K562 (cell line): ENCODE results near the gene AGR3. TPM values are rescaled to one million over a fixed set of nuclear protein-coding genes. Genes with fewer than 3 reads are reported as not detected.

Experiments
- ATAC-seq: fragments of 200-7000 bp; cut with Tn5 transposase; 3 replicates; pipeline ENCODE4 v1.9.1; 2020; ENCODE audit warnings: moderate library complexity
- BruUV-seq: library from RNA; stranded (reverse); fragments of 400-500 nt; replicated peaks from 2 replicates; lab custom pipeline; 2021; lab: Mats Ljungman, UMichigan
- CTCF ChIA-PET: fragments of 300-600 bp; formaldehyde crosslinking; extraction: SDS; loops from one replicate; lab custom pipeline; 2021; ENCODE audit warnings: low intra/inter-chr PET ratio; lab: Yijun Ruan, JAX
- POLR2A ChIA-PET: fragments of 300-600, 350-650 bp; sonication (Branson Sonifier 250); formaldehyde crosslinking; extraction: SDS; loops from one replicate; lab custom pipeline; 2021; ENCODE audit warnings: antibody characterized with exemption, inconsistent platforms; lab: Yijun Ruan, JAX
- DNase-seq, 4 experiments: peaks; one replicate each; pipeline versions ENCODE4 v3.0.0 to v3.0.0-alpha.2; 2011 to 2018; ENCODE audit warnings: low spot score in 3 of 4, mixed read lengths in 3 of 4; ENCODE audit errors: extremely low read depth in 1 of 4
- FAIRE-seq: peaks from 2 replicates; lab custom pipeline; 2011; peaks lifted over from hg19 to GRCh38; lab: Jason Lieb, UNC
- H2AFZ ChIP-seq: 2 replicates; pipeline ENCODE4 v1.6.0; 2011; ENCODE audit warnings: low read depth, low read length, control low read depth, inconsistent platforms
- H3K27ac ChIP-seq: fragments of 200-600 bp; 3 replicates; pipeline ENCODE4 v1.8.0; 2011; ENCODE audit warnings: low read depth, mild to moderate bottlenecking, control low read depth, inconsistent platforms, low read length, moderate library complexity, mixed read lengths; ENCODE audit errors: extremely low read depth
- H3K27me3 ChIP-seq, 2 experiments: fragments of 300-600 bp in 1 of 2; 2 replicates in 1 of 2; 3 replicates in 1 of 2; pipeline versions ENCODE4 v1.6.0 to v1.8.0; 2011; ENCODE audit warnings: inconsistent platforms in 2 of 2, low read length in 2 of 2, mild to moderate bottlenecking in 1 of 2, mixed read lengths in 1 of 2, moderate library complexity in 1 of 2; ENCODE audit not compliant: control insufficient read depth in 2 of 2, insufficient read depth in 2 of 2
- H3K36me3 ChIP-seq: fragments of 300-600 bp; 3 replicates; pipeline ENCODE4 v1.8.0; 2011; ENCODE audit warnings: mild to moderate bottlenecking, low read length, inconsistent platforms; ENCODE audit not compliant: control insufficient read depth, insufficient read depth
- H3K4me1 ChIP-seq, 2 experiments: fragments of 200-600 bp in 1 of 2; replicated peaks in 1 of 2; 2 replicates in 1 of 2; 3 replicates in 1 of 2; pipeline versions ENCODE4 v1.5.1 to v1.8.0; 2011; ENCODE audit warnings: inconsistent platforms in 2 of 2, low read length in 2 of 2, mild to moderate bottlenecking in 1 of 2, mixed read lengths in 1 of 2, moderate library complexity in 1 of 2; ENCODE audit not compliant: control insufficient read depth in 2 of 2, insufficient read depth in 2 of 2
- H3K4me2 ChIP-seq: 2 replicates; pipeline ENCODE4 v1.6.1; 2011; ENCODE audit warnings: low read length, control low read depth, inconsistent platforms, mixed read lengths; ENCODE audit not compliant: insufficient read depth
- H3K4me3 ChIP-seq: fragments of 200-600 bp; sonication (generic), shearing (Covaris generic); 2 replicates; pipeline ENCODE4 v1.5.1; 2016; ENCODE audit warnings: control low read depth, inconsistent platforms
- H3K79me2 ChIP-seq: fragments of 200-600 bp; 3 replicates; pipeline ENCODE4 v1.8.0; 2011; ENCODE audit warnings: low read length, inconsistent platforms; ENCODE audit not compliant: control insufficient read depth, insufficient read depth
- H3K9ac ChIP-seq, 2 experiments: 2 replicates each; pipeline versions ENCODE4 v1.6.0 to v1.6.1; 2011; ENCODE audit warnings: low read depth in 2 of 2, low read length in 2 of 2, control low read depth in 1 of 2, inconsistent platforms in 1 of 2, mild to moderate bottlenecking in 1 of 2, mixed read lengths in 1 of 2; ENCODE audit not compliant: insufficient read depth in 1 of 2
- H3K9me1 ChIP-seq: one replicate; pipeline ENCODE4 v1.6.0; 2011; ENCODE audit warnings: inconsistent platforms, mild to moderate bottlenecking, low read length, moderate library complexity; ENCODE audit not compliant: control insufficient read depth, insufficient read depth
- H3K9me3 ChIP-seq: replicated peaks from 2 replicates; pipeline ENCODE4 v1.5.1; 2011; ENCODE audit warnings: low read depth, low read length, inconsistent platforms; ENCODE audit not compliant: control insufficient read depth, insufficient read depth
- H4K20me1 ChIP-seq: replicated peaks from 2 replicates; pipeline ENCODE4 v1.6.1; 2011; ENCODE audit warnings: low read length, inconsistent platforms, mixed read lengths; ENCODE audit not compliant: control insufficient read depth, insufficient read depth
- DIDO1 ChIP-seq: fragments of 450-650 bp; IDR thresholded peaks from 2 replicates; pipeline ENCODE4 v1.6.1; 2016; ENCODE audit warnings: low read depth, missing biosample characterization, missing genetic modification characterization
- FOSL1 ChIP-seq: fragments of 200-800 bp; sonication (Bioruptor generic); conservative IDR thresholded peaks from 2 replicates; pipeline ENCODE4 v1.6.1; 2016; ENCODE audit warnings: missing genetic modification characterization, missing compliant biosample characterization
- FOXK2 ChIP-seq, 2 experiments: fragments of 450-650 bp; IDR thresholded peaks in 1 of 2; conservative IDR thresholded peaks in 1 of 2; 2 replicates each; pipeline ENCODE4 v1.6.1; 2016; ENCODE audit warnings: low read depth in 2 of 2, mild to moderate bottlenecking in 1 of 2
- HDGF ChIP-seq: fragments of 450-650 bp; IDR thresholded peaks from 2 replicates; pipeline ENCODE4 v1.6.1; 2016
- JUND ChIP-seq, 2 experiments: IDR thresholded peaks; 2 replicates in 1 of 2; 3 replicates in 1 of 2; pipeline ENCODE4 v1.6.1; 2011; ENCODE audit warnings: borderline replicate concordance in 2 of 2, low read depth in 2 of 2, low read length in 2 of 2, improper control_type of control experiment in 1 of 2, missing biosample characterization in 1 of 2, missing genetic modification characterization in 1 of 2, missing genetic modification reagents in 1 of 2
- MAFK ChIP-seq: IDR thresholded peaks from 2 replicates; pipeline ENCODE4 v1.6.1; 2011; ENCODE audit warnings: low read length, improper control_type of control experiment
- MED1 ChIP-seq: sonication (generic); formaldehyde crosslinking; IDR thresholded peaks from 2 replicates; pipeline ENCODE4 v1.8.1; 2023; ENCODE audit warnings: missing genetic modification reagents, borderline replicate concordance
- NR2F6 ChIP-seq: fragments of 450-650 bp; formaldehyde crosslinking; IDR thresholded peaks from 2 replicates; pipeline ENCODE4 v1.4.0; 2020; ENCODE audit warnings: mild to moderate bottlenecking
- PRMT5 ChIP-seq: sonication (generic); formaldehyde crosslinking; IDR thresholded peaks from 2 replicates; pipeline ENCODE4 v1.5.0; 2020; ENCODE audit warnings: missing genetic modification reagents
- TAF9B ChIP-seq: fragments of 450-650 bp; IDR thresholded peaks from 2 replicates; pipeline ENCODE4 v1.6.1; 2018; ENCODE audit warnings: mild to moderate bottlenecking; ENCODE audit not compliant: partially characterized antibody
- ZBTB17 ChIP-seq: fragments of 450-650 bp; formaldehyde crosslinking; IDR thresholded peaks from 2 replicates; pipeline ENCODE4 v1.4.0; 2020; ENCODE audit warnings: mild to moderate bottlenecking
- ZC3H8 ChIP-seq: fragments of 450-650 bp; IDR thresholded peaks from 2 replicates; pipeline ENCODE4 v1.6.1; 2017
- WGBS: fragments of 100-300 bp; shearing (Covaris generic); methylation state at CpG from one replicate; pipeline ENCODE4 v1.1.6; 2016; ENCODE audit warnings: low coverage, mixed read lengths; ENCODE audit not compliant: insufficient coverage; ENCODE audit errors: missing lambda C conversion rate; 5-methylcytosine and 5-hydroxymethylcytosine counted together
- in situ Hi-C: fragments of 300-500 bp; cut with MboI; formaldehyde crosslinking; loops from 4 replicates; pipeline ENCODE4 v1.15.0; 2018; ENCODE audit warnings: inconsistent platforms, mixed read lengths
- intact Hi-C: fragments of 100-400 bp; cut with micrococcal nuclease; formaldehyde crosslinking; loops from 2 replicates; pipeline ENCODE4 v1.14.2; 2022
- polyA plus RNA-seq, 8 experiments: library from polyadenylated mRNA; depleted of rRNA in 4 of 8; stranded (reverse) in 5 of 8; unstranded in 3 of 8; fragments of >200 nt; fragmentation: Nextera tagmentation in 2 of 8; fragmentation: Illumina TruSeq in 1 of 8; extraction: Ambion mirVana in 2 of 8; extraction: Trizol in 1 of 8; gene quantifications; 2 replicates each; pipeline versions ENCODE4 v1.2.1 to v1.2.3, GENCODE V29; 2011 to 2014; ENCODE audit warnings: inconsistent platforms in 1 of 8, missing spikeins in 1 of 8
- total RNA-seq, 7 experiments: library from RNA; depleted of rRNA in 6 of 7; stranded (reverse); fragments of >200 nt in 6 of 7; fragmentation: Illumina TruSeq in 2 of 7; extraction: Trizol in 2 of 7; gene quantifications; 2 replicates each; pipeline versions ENCODE4 v1.2.1 to v1.2.3, GENCODE V29; 2011 to 2021; ENCODE audit warnings: low replicate concordance in 1 of 7
- TF ChIP-seq, protein P1 (sequence below): sonication (generic); formaldehyde crosslinking; IDR thresholded peaks from 2 replicates; pipeline ENCODE4 v1.8.0; 2022; ENCODE audit warnings: missing genetic modification reagents, mild to moderate bottlenecking, moderate library complexity, borderline replicate concordance
- TF ChIP-seq, protein P2 (sequence below): fragments of 250-450 bp; sonication (Bioruptor Pico); IDR thresholded peaks from 2 replicates; pipeline ENCODE4 v1.5.1; 2021; ENCODE audit warnings: mild to moderate bottlenecking
- TF ChIP-seq, protein P3 (sequence below), 2 experiments: fragments of 450-650 bp; IDR thresholded peaks; 2 replicates each; pipeline ENCODE4 v1.6.1; 2016
- TF ChIP-seq, protein P4 (sequence below): fragments of 250-450 bp; sonication (Bioruptor Pico); IDR thresholded peaks from 2 replicates; pipeline ENCODE4 v1.8.0; 2022; ENCODE audit warnings: moderate library complexity, mild to moderate bottlenecking, inconsistent platforms

The AGR3 gene
- total and polyA plus RNA-seq, 9 of the 15 experiments (the other 6 are each of a cell fraction or from before 2014, with no cell fraction given), result not detected

DNA sequence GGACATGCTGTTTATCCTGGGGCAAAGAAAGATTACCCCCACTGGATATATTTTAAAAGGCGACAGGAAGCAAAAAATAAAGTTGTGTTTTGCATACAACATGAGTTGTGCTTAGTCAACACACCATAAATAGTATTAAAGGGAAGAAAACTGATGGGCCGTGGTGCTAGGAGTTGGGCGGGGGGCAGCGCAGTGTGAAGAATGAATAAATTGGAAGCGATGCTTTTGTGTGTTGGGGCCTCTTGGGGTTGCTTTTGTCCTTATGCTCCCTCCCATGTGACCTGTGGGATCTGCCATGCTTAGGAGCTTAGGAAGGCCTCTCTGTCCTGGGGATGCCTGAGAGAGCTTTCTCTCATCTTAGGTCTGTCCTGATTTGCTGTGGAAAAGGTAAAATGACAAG is 35.0 kb upstream of the AGR3 start (continued):
- TF ChIP-seq MED1 (CRISPR knock-in tag), result no peak
- TF ChIP-seq MAFK, result no peak
- no peak for TF ChIP-seq ZC3H8
- TF ChIP-seq, protein P1, sequence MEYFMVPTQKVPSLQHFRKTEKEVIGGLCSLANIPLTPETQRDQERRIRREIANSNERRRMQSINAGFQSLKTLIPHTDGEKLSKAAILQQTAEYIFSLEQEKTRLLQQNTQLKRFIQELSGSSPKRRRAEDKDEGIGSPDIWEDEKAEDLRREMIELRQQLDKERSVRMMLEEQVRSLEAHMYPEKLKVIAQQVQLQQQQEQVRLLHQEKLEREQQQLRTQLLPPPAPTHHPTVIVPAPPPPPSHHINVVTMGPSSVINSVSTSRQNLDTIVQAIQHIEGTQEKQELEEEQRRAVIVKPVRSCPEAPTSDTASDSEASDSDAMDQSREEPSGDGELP, result no peak
- no peak for TF ChIP-seq PRMT5 (CRISPR knock-in tag)
- TF ChIP-seq TAF9B, result no peak
- TF ChIP-seq HDGF, result no peak
- TF ChIP-seq, protein P2, sequence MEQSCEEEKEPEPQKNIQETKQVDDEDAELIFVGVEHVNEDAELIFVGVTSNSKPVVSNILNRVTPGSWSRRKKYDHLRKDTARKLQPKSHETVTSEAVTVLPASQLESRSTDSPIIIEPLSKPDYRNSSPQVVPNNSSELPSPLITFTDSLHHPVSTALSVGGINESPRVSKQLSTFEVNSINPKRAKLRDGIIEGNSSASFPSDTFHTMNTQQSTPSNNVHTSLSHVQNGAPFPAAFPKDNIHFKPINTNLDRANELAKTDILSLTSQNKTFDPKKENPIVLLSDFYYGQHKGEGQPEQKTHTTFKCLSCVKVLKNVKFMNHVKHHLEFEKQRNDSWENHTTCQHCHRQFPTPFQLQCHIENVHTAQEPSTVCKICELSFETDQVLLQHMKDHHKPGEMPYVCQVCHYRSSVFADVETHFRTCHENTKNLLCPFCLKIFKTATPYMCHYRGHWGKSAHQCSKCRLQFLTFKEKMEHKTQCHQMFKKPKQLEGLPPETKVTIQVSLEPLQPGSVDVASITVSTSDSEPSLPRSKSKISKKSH, result no peak

DNA sequence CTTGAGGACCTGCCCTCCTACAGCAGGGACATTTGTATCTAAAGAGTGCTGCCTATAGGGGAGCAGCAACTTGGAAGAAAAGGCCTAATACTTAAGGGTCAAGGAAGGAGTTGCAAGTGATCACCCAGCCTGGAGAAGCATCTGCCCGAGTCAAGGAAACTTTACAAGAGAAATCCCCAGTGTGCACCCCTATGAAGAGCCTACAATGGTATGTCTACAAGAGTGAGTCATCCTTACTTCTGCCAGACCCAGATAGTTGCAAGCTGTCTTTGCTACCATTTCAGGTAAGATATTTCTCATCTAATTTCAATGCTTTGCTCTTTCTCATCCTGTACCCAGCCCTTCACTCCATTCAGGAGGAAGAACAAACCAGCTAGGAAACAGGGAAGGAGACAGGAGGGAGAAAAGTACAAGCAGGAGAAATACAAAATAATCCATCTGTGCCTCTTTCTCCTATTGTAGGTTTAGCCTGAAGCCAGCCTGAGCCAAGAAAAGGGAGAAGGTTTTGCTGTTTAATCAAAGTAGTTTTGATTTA is 34.4 kb upstream of the AGR3 start:
- no peak overlapping the region for H3K4me2 ChIP-seq
- no peak for FAIRE-seq
- TF ChIP-seq JUND (IDR thresholded peaks at IDR 0.05; ENCODE audit: borderline replicate concordance, low read depth, low read length) (peak; percentile 82; the same call in 1 of the 2 replicates), JUND (tag; IDR thresholded peaks at IDR 0.05; ENCODE audit: borderline replicate concordance, low read depth, low read length) (peak; percentile 92; the same call in 2 of the 3 replicates), FOXK2 (conservative IDR thresholded peaks at IDR 0.05 in 1 of 2, IDR thresholded peaks at IDR 0.05 in 1 of 2; ENCODE audit: low read depth in 2 of 2) (peak in 1 of 2 experiments; percentile 76; a peak in 1 of 4 replicates), NR2F6 (CRISPR knock-in tag) (no peak), DIDO1 (tag) (0 out of 2 replicates have a peak, but pooled peaks have one; percentile 28), ZBTB17 (peak; percentile 96), FOSL1 (peak; percentile 85)
- TF ChIP-seq, protein P3, sequence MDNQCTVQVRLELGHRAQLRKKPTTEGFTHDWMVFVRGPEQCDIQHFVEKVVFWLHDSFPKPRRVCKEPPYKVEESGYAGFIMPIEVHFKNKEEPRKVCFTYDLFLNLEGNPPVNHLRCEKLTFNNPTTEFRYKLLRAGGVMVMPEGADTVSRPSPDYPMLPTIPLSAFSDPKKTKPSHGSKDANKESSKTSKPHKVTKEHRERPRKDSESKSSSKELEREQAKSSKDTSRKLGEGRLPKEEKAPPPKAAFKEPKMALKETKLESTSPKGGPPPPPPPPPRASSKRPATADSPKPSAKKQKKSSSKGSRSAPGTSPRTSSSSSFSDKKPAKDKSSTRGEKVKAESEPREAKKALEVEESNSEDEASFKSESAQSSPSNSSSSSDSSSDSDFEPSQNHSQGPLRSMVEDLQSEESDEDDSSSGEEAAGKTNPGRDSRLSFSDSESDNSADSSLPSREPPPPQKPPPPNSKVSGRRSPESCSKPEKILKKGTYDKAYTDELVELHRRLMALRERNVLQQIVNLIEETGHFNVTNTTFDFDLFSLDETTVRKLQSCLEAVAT (IDR thresholded peaks at IDR 0.05), result peak in 1 of 2 experiments; percentile 90; a peak in 2 of 4 replicates
- TF ChIP-seq, protein P4, sequence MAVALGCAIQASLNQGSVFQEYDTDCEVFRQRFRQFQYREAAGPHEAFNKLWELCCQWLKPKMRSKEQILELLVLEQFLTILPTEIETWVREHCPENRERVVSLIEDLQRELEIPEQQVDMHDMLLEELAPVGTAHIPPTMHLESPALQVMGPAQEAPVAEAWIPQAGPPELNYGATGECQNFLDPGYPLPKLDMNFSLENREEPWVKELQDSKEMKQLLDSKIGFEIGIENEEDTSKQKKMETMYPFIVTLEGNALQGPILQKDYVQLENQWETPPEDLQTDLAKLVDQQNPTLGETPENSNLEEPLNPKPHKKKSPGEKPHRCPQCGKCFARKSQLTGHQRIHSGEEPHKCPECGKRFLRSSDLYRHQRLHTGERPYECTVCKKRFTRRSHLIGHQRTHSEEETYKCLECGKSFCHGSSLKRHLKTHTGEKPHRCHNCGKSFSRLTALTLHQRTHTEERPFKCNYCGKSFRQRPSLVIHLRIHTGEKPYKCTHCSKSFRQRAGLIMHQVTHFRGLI (CRISPR knock-in tag), result no peak

More for the DNA sequence above, 34.4 kb upstream of the AGR3 start:
- Histone ChIP-seq H3K4me3 (no peak overlapping the region), H3K4me1 (no peaks in the 10 kb centered on the region), H3K79me2 (no peaks in the 10 kb centered on the region), H3K27me3 (no peaks in the 10 kb centered on the region), H3K36me3 (no peaks in the 10 kb centered on the region), H3K9me3 (no peaks in the 10 kb centered on the region), H2AFZ (0 out of 2 replicates have a peak overlapping the region, but pooled peaks have one; percentile 17), H3K9me1 (no peaks in the 10 kb centered on the region), H3K27ac (no peak overlapping the region), H4K20me1 (no peaks in the 10 kb centered on the region), H3K9ac (no peak overlapping the region)
- ATAC-seq, result peak; percentile 69
- DNase-seq, result peak in 1 of 4 experiments; percentile 18
- intact Hi-C loops, result loop anchor here (5.0 to 10.0 kb wide), 3 partner anchors 314 to 839 kb away; no protein-coding TSS in a partner anchor
- no TSS peak for BruUV-seq
- WGBS, result 7% methylated on average over 1 of the region's 1 CpG
- CTCF ChIA-PET, result interaction anchor here (0.6 to 3.3 kb wide), 3 partner anchors 210 to 220 kb away, joined by 3 to 32 read pairs (median 15); no protein-coding TSS in a partner anchor
- POLR2A ChIA-PET, result no interaction called here
- in situ Hi-C loops, result loop anchor here (5.0 to 10.0 kb wide), 2 partner anchors 219 to 831 kb away; no protein-coding TSS in a partner anchor
